PC-9 (cell line): ENCODE results near the gene PSORS1C1. TPM values are rescaled to one million over a fixed set of nuclear protein-coding genes. Genes with fewer than 3 reads are reported as not detected.
"Not testable (repeated sequence)": the region's sequence is repeated elsewhere in the genome, so short reads cannot be mapped to it uniquely, and the experiment has no call there.

ENCODE experiments used
- BruUV-seq: library from RNA; stranded (reverse); fragments of 400-500 nt; replicated peaks from 2 replicates; lab custom pipeline; 2021; lab: Mats Ljungman, UMichigan
- CTCF ChIA-PET: fragments of 300-600 bp; sonication (Branson Sonifier 250); formaldehyde crosslinking; loops from one replicate; lab custom pipeline; 2022; ENCODE audit warnings: antibody characterized with exemption; lab: Charles Lee
- POLR2A ChIA-PET: fragments of 300-600 bp; sonication (Branson Sonifier 250); formaldehyde crosslinking; loops from one replicate; lab custom pipeline; 2022; ENCODE audit warnings: antibody characterized with exemption; ENCODE audit not compliant: unreplicated experiment; lab: Charles Lee
- DNase-seq, 2 experiments: peaks; one replicate each; pipeline versions ENCODE4 v3.0.0 to v3.0.0-alpha.2; 2015 to 2022; ENCODE audit warnings: mixed read lengths in 1 of 2
- H2AFZ ChIP-seq: fragments of 200-600 bp; sonication (generic); 2 replicates; pipeline ENCODE4 v1.8.1; 2017; ENCODE audit warnings: antibody characterized with exemption
- H3F3A ChIP-seq: fragments of 200-600 bp; sonication (generic); 2 replicates; pipeline ENCODE4 v1.8.1; 2017; ENCODE audit warnings: antibody characterized with exemption, mild to moderate bottlenecking, low read depth; ENCODE audit not compliant: insufficient read depth
- H3K27ac ChIP-seq: fragments of 200-600 bp; sonication (generic); 2 replicates; pipeline ENCODE4 v1.6.1; 2016; ENCODE audit warnings: mixed run types
- H3K27me3 ChIP-seq: fragments of 200-600 bp; sonication (generic); 2 replicates; pipeline ENCODE4 v1.6.1; 2016; ENCODE audit warnings: low read depth, mixed run types; ENCODE audit not compliant: insufficient read depth
- H3K36me3 ChIP-seq: fragments of 200-600 bp; sonication (generic); 2 replicates; pipeline ENCODE4 v1.6.1; 2016; ENCODE audit warnings: low read depth, mixed run types
- H3K4me1 ChIP-seq: fragments of 200-600 bp; sonication (generic); replicated peaks from 2 replicates; pipeline ENCODE4 v1.6.1; 2016; ENCODE audit warnings: mixed run types; ENCODE audit not compliant: insufficient read depth
- H3K4me2 ChIP-seq: fragments of 200-600 bp; sonication (generic); 2 replicates; pipeline ENCODE4 v1.6.1; 2017; ENCODE audit warnings: mixed run types
- H3K4me3 ChIP-seq: fragments of 200-600 bp; sonication (generic); 2 replicates; pipeline ENCODE4 v1.6.1; 2016; ENCODE audit warnings: mixed run types
- H3K79me2 ChIP-seq: fragments of 200-600 bp; sonication (generic); 2 replicates; pipeline ENCODE4 v1.6.1; 2017; ENCODE audit warnings: low read depth, mixed run types
- H3K9me2 ChIP-seq: fragments of 200-600 bp; sonication (generic); 2 replicates; pipeline ENCODE4 v1.8.1; 2017; ENCODE audit warnings: mild to moderate bottlenecking; ENCODE audit not compliant: insufficient read depth
- H3K9me3 ChIP-seq: fragments of 200-600 bp; sonication (generic); 2 replicates; pipeline ENCODE4 v1.8.1; 2016; ENCODE audit warnings: low read depth; ENCODE audit not compliant: insufficient read depth
- H4K20me1 ChIP-seq: fragments of 200-600 bp; sonication (generic); 2 replicates; pipeline ENCODE4 v1.8.1; 2017; ENCODE audit not compliant: insufficient read depth
- CTCF ChIP-seq: fragments of 200-600 bp; sonication (generic); conservative IDR thresholded peaks from 2 replicates; pipeline ENCODE4 v1.6.1; 2017; ENCODE audit warnings: mixed run types, antibody characterized with exemption, mild to moderate bottlenecking, moderate library complexity
- EZH2 ChIP-seq: fragments of 200-600 bp; sonication (generic); IDR thresholded peaks from 2 replicates; pipeline ENCODE4 v1.8.0; 2017; ENCODE audit warnings: antibody characterized with exemption, low read depth
- intact Hi-C: fragments of 100-400 bp; cut with micrococcal nuclease; formaldehyde crosslinking; loops from one replicate; pipeline ENCODE4 v1.10.0; 2022; ENCODE audit not compliant: unreplicated experiment
- total RNA-seq: library from RNA; stranded (reverse); gene quantifications from 2 replicates; pipeline ENCODE4 v1.2.3, GENCODE V29; 2021

Gene PSORS1C1
- total RNA-seq, 1 experiment from 2014 or later, result 29.2 TPM

GRCh38 chr6:31179896-31180295 is 65.3 kb downstream of the PSORS1C1 start:
- Histone ChIP-seq H3K36me3 (no peaks in the 10 kb centered on the region), H3K9me2 (no peaks in the 10 kb centered on the region), H3K27me3 (no peaks in the 10 kb centered on the region), H3K4me3 (no peak overlapping the region), H4K20me1 (no peaks in the 10 kb centered on the region), H3K27ac (no peak overlapping the region), H3F3A (no peaks in the 10 kb centered on the region), H3K9me3 (no peaks in the 10 kb centered on the region), H2AFZ (no peak overlapping the region), H3K79me2 (no peaks in the 10 kb centered on the region), H3K4me1 (no peaks in the 10 kb centered on the region), H3K4me2 (no peak overlapping the region)
- no peak for DNase-seq
- BruUV-seq, result no TSS peak
- CTCF ChIA-PET, result no interaction called here
- intact Hi-C loops, result no loop called here
- TF ChIP-seq CTCF, result no peak
- no peak for TF ChIP-seq EZH2
- POLR2A ChIA-PET, result no interaction called here

- Histone ChIP-seq H2AFZ (no peak overlapping the region), H3K4me1 (no peaks in the 10 kb centered on the region), H3K4me3 (no peak overlapping the region), H4K20me1 (no peaks in the 10 kb centered on the region), H3K27ac (no peak overlapping the region), H3K36me3 (no peaks in the 10 kb centered on the region), H3K79me2 (no peaks in the 10 kb centered on the region), H3K4me2 (no peak overlapping the region), H3K27me3 (no peaks in the 10 kb centered on the region), H3F3A (no peaks in the 10 kb centered on the region), H3K9me2 (no peaks in the 10 kb centered on the region), H3K9me3 (no peaks in the 10 kb centered on the region)
- TF ChIP-seq EZH2 (no peak), CTCF (no peak)
- no peak for DNase-seq
- no TSS peak for BruUV-seq
- intact Hi-C loops, result no loop called here
- POLR2A ChIA-PET, result no interaction called here
- CTCF ChIA-PET, result interaction anchor here (0.5 kb wide), 1 partner anchor 51 kb away, joined by 3 read pairs; no protein-coding TSS in a partner anchor
Measured at GRCh38 chr6:31180500-31180899, 65.9 kb downstream of the PSORS1C1 start.

- H3K27me3 ChIP-seq, H3K36me3 ChIP-seq, H3F3A ChIP-seq, H3K4me2 ChIP-seq, POLR2A ChIA-PET, BruUV-seq, H3K79me2 ChIP-seq, H4K20me1 ChIP-seq, DNase-seq, H3K27ac ChIP-seq, H3K9me3 ChIP-seq, H3K4me3 ChIP-seq, H3K9me2 ChIP-seq, CTCF ChIA-PET, H2AFZ ChIP-seq, H3K4me1 ChIP-seq, intact Hi-C loops: not testable (repeated sequence)
Measured at GRCh38 chr6:31183287-31183686, 68.7 kb downstream of the PSORS1C1 start.

- H3K79me2 ChIP-seq, H3K4me2 ChIP-seq, H3K4me3 ChIP-seq, H3K9me2 ChIP-seq, H4K20me1 ChIP-seq, H3K27ac ChIP-seq, DNase-seq, H3K4me1 ChIP-seq, CTCF ChIA-PET, BruUV-seq, intact Hi-C loops, POLR2A ChIA-PET, H2AFZ ChIP-seq, H3K36me3 ChIP-seq, H3K9me3 ChIP-seq, H3F3A ChIP-seq, H3K27me3 ChIP-seq: not testable (repeated sequence)
Measured at GRCh38 chr6:31183859-31184258, 69.3 kb downstream of the PSORS1C1 start.

DNA sequence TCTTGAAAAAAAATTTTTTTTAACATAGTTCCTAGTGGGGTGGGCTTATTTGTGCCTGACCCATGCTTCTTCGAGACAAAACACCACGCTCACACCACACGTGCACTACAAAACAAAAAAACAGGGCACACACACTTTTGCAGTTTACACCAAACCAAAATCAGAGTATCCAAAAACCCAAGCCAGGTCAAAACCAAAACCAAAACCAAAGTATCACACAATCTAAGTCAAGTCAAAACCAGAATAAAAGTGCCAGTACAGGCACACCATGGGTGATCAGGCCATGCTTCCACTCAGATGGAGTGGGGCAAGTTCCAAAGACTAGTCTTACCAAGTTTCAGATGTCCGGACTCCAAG is 71.1 kb downstream of the PSORS1C1 start:
- H4K20me1 ChIP-seq, H3K36me3 ChIP-seq, intact Hi-C loops, H3K27me3 ChIP-seq, H3K9me3 ChIP-seq, DNase-seq, CTCF ChIA-PET, H3K9me2 ChIP-seq, POLR2A ChIA-PET, H2AFZ ChIP-seq, H3K4me3 ChIP-seq, H3K4me1 ChIP-seq, H3K79me2 ChIP-seq, H3K4me2 ChIP-seq, H3K27ac ChIP-seq, H3F3A ChIP-seq: not testable (repeated sequence)
- TSS peak; percentile 75 for BruUV-seq
